Adrenal gland (tissue), 5 donors: ENCODE data around the gene SPNS3.

ENCODE experiments used
- CTCF ChIP-seq, 6 experiments: fragments of 450-650 bp in 4 of 6; fragments of 200-600 bp in 2 of 6; sonication (generic) in 1 of 6; IDR thresholded peaks; 1 replicate in 5 of 6; 2 replicates in 1 of 6; pipeline versions ENCODE4 v1.5.1 to v1.8.0; 2016 to 2021; ENCODE audit warnings: antibody characterized with exemption in 6 of 6, mild to moderate bottlenecking in 2 of 6, moderate library complexity in 1 of 6
- POLR2A ChIP-seq, 2 donors: fragments of 450-650 bp; IDR thresholded peaks; one replicate each; pipeline ENCODE4 v1.6.1; 2017; ENCODE audit warnings: antibody characterized with exemption in 2 of 2, mild to moderate bottlenecking in 2 of 2, moderate library complexity in 1 of 2
- donor health status: DM: no; HTN: no; CAD: no.

- TF ChIP-seq CTCF (IDR thresholded peaks at IDR 0.05) (no peak), POLR2A (IDR thresholded peaks at IDR 0.05) (no peak)
Observed at GRCh38 chr17:4527134-4527533, 93.4 kb downstream of the SPNS3 start.
